ENCODE results near the gene CSKMT. TPM values are rescaled to one million over a fixed set of nuclear protein-coding genes. Genes with fewer than 3 reads are reported as not detected.

Gene CSKMT
- total and polyA plus RNA-seq, 10 of the 15 experiments (the other 5 are each of a cell fraction or from before 2014, with no cell fraction given) = 7.0 to 213 (median 21.6) TPM

- TF ChIP-seq NKRF (conservative IDR thresholded peaks at IDR 0.05) = peak; percentile 89; the same call in 1 of the 2 replicates
- peak; percentile 4 for TF ChIP-seq BCL3 (IDR thresholded peaks at IDR 0.05; ENCODE audit: borderline replicate concordance, insufficient read depth, low read depth, low read length, poor library complexity, severe bottlenecking)
- TF ChIP-seq PRDM15 (CRISPR knock-in tag; IDR thresholded peaks at IDR 0.05) = no peak
- TF ChIP-seq, protein P1, sequence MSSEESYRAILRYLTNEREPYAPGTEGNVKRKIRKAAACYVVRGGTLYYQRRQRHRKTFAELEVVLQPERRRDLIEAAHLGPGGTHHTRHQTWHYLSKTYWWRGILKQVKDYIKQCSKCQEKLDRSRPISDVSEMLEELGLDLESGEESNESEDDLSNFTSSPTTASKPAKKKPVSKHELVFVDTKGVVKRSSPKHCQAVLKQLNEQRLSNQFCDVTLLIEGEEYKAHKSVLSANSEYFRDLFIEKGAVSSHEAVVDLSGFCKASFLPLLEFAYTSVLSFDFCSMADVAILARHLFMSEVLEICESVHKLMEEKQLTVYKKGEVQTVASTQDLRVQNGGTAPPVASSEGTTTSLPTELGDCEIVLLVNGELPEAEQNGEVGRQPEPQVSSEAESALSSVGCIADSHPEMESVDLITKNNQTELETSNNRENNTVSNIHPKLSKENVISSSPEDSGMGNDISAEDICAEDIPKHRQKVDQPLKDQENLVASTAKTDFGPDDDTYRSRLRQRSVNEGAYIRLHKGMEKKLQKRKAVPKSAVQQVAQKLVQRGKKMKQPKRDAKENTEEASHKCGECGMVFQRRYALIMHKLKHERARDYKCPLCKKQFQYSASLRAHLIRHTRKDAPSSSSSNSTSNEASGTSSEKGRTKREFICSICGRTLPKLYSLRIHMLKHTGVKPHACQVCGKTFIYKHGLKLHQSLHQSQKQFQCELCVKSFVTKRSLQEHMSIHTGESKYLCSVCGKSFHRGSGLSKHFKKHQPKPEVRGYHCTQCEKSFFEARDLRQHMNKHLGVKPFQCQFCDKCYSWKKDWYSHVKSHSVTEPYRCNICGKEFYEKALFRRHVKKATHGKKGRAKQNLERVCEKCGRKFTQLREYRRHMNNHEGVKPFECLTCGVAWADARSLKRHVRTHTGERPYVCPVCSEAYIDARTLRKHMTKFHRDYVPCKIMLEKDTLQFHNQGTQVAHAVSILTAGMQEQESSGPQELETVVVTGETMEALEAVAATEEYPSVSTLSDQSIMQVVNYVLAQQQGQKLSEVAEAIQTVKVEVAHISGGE (CRISPR knock-in tag; IDR thresholded peaks at IDR 0.05) = peak; percentile 42; the same call in 1 of the 2 replicates
- peak; percentile 94 for TF ChIP-seq POLR2A (IDR thresholded peaks at IDR 0.05; ENCODE audit: low read depth, low read length)
- no peak for TF ChIP-seq SREBF2 (IDR thresholded peaks at IDR 0.05; ENCODE audit: low read length)
- no peak; the same call in 1 of the 2 replicates for TF ChIP-seq CBFB (IDR thresholded peaks at IDR 0.05; ENCODE audit: low read depth)
- no peak; the same call in 1 of the 2 replicates for TF ChIP-seq CREB1 (IDR thresholded peaks at IDR 0.05; ENCODE audit: low read depth)
- TF ChIP-seq ZBTB33 (IDR thresholded peaks at IDR 0.05) = peak; percentile 81; the same call in 1 of the 2 replicates
- no peak for TF ChIP-seq BMI1 (IDR thresholded peaks at IDR 0.05; ENCODE audit: borderline replicate concordance)
- TF ChIP-seq IRF3 (IDR thresholded peaks at IDR 0.05) = no peak
- TF ChIP-seq PBX3 (IDR thresholded peaks at IDR 0.05; ENCODE audit: insufficient replicate concordance, low read depth, low read length) = no peak
Measured at GRCh38 chr11:62678770-62679696, 13.9 kb downstream of the CSKMT start, which contains the start of gene UBXN1 (continued).
